PC-3 (cell line): ENCODE results near the gene CELF2. TPM values are rescaled to one million over a fixed set of nuclear protein-coding genes. Genes with fewer than 3 reads are reported as not detected.
A peak's percentile ranks its signal among the peaks of the same experiment; 100 is the strongest.

ENCODE experiments used
- ATAC-seq: fragments of 200-7000 bp; cut with Tn5 transposase; 2 replicates; pipeline ENCODE4 v1.9.1; 2020; ENCODE audit warnings: mild to moderate bottlenecking, moderate library complexity
- BruUV-seq: library from RNA; stranded (reverse); fragments of 400-500 nt; replicated peaks from 2 replicates; lab custom pipeline; 2021; lab: Mats Ljungman, UMichigan
- CTCF ChIA-PET: fragments of 300-600 bp; sonication (Branson Sonifier 250); formaldehyde crosslinking; loops from one replicate; lab custom pipeline; 2022; ENCODE audit warnings: antibody characterized with exemption; lab: Charles Lee
- POLR2A ChIA-PET: fragments of 300-600 bp; sonication (Branson Sonifier 250); formaldehyde crosslinking; loops from one replicate; lab custom pipeline; 2022; ENCODE audit warnings: antibody characterized with exemption; ENCODE audit not compliant: unreplicated experiment; lab: Charles Lee
- DNase-seq: peaks from one replicate; pipeline ENCODE4 v3.0.0-alpha.2; 2015
- H2AFZ ChIP-seq: fragments of 300-600 bp; sonication (generic); 2 replicates; pipeline ENCODE4 v1.6.0; 2016; ENCODE audit warnings: antibody characterized with exemption, low read length
- H3F3A ChIP-seq: fragments of 300-600 bp; sonication (generic); one replicate; pipeline ENCODE4 v1.6.0; 2017; ENCODE audit warnings: antibody characterized with exemption, low read length, control low read depth, mild to moderate bottlenecking; ENCODE audit not compliant: unreplicated experiment
- H3K27ac ChIP-seq: fragments of 300-600 bp; sonication (generic); 2 replicates; pipeline ENCODE4 v1.5.1; 2016; ENCODE audit warnings: mild to moderate bottlenecking, low read length
- H3K27me3 ChIP-seq: fragments of 300-600 bp; sonication (generic); 2 replicates; pipeline ENCODE4 v1.6.1; 2016; ENCODE audit warnings: low read length, mixed read lengths
- H3K36me3 ChIP-seq: fragments of 300-600 bp; sonication (generic); 2 replicates; pipeline ENCODE4 v1.6.1; 2016; ENCODE audit warnings: low read depth, mixed run types, low read length, mixed read lengths
- H3K4me1 ChIP-seq: fragments of 300-600 bp; sonication (generic); 2 replicates; pipeline ENCODE4 v1.5.1; 2016; ENCODE audit warnings: low read length; ENCODE audit not compliant: insufficient read depth
- H3K4me2 ChIP-seq: fragments of 300-600 bp; sonication (generic); 2 replicates; pipeline ENCODE4 v1.6.0; 2016; ENCODE audit warnings: low read length
- H3K4me3 ChIP-seq: fragments of 300-600 bp; sonication (generic); 2 replicates; pipeline ENCODE4 v1.5.1; 2016; ENCODE audit warnings: mild to moderate bottlenecking, low read length, mixed read lengths
- H3K79me2 ChIP-seq: fragments of 300-600 bp; sonication (generic); 2 replicates; pipeline ENCODE4 v1.6.1; 2017; ENCODE audit warnings: low read length, mixed read lengths
- H3K9ac ChIP-seq: fragments of 300-600 bp; sonication (generic); 2 replicates; pipeline ENCODE4 v1.6.0; 2016; ENCODE audit warnings: mild to moderate bottlenecking, low read length
- H3K9me2 ChIP-seq: fragments of 300-600 bp; sonication (generic); replicated peaks from 2 replicates; pipeline ENCODE4 v1.6.1; 2016; ENCODE audit warnings: mixed run types, low read length, mixed read lengths
- H3K9me3 ChIP-seq: fragments of 300-600 bp; sonication (generic); 2 replicates; pipeline ENCODE4 v1.6.1; 2016; ENCODE audit warnings: low read length, mixed read lengths
- H4K20me1 ChIP-seq: fragments of 300-600 bp; sonication (generic); 2 replicates; pipeline ENCODE4 v1.6.1; 2016; ENCODE audit warnings: low read length, mixed read lengths
- EZH2 ChIP-seq: fragments of 300-600 bp; sonication (generic); IDR thresholded peaks from one replicate; pipeline ENCODE4 v1.6.1; 2017; ENCODE audit warnings: antibody characterized with exemption, mild to moderate bottlenecking, low read length; ENCODE audit not compliant: unreplicated experiment
- EZH2phosphoT487 ChIP-seq: fragments of 300-600 bp; sonication (generic); IDR thresholded peaks from 2 replicates; pipeline ENCODE4 v1.6.1; 2018; ENCODE audit warnings: mild to moderate bottlenecking, antibody characterized with exemption, low read length, borderline replicate concordance
- intact Hi-C: fragments of 100-400 bp; cut with micrococcal nuclease; formaldehyde crosslinking; loops from 2 replicates; pipeline ENCODE4 v1.9.0; 2023
- total RNA-seq: library from RNA; depleted of rRNA; stranded (reverse); fragments of >200 nt; gene quantifications from 2 replicates; pipeline ENCODE4 v1.2.3, GENCODE V29; 2014
- TF ChIP-seq, protein P1 (sequence below): fragments of 300-600 bp; sonication (generic); conservative IDR thresholded peaks from 2 replicates; pipeline ENCODE4 v1.5.1; 2017; ENCODE audit warnings: antibody characterized with exemption, low read depth, mild to moderate bottlenecking, low read length

Gene CELF2
- total RNA-seq, 1 experiment from 2014 or later = not detected

DNA sequence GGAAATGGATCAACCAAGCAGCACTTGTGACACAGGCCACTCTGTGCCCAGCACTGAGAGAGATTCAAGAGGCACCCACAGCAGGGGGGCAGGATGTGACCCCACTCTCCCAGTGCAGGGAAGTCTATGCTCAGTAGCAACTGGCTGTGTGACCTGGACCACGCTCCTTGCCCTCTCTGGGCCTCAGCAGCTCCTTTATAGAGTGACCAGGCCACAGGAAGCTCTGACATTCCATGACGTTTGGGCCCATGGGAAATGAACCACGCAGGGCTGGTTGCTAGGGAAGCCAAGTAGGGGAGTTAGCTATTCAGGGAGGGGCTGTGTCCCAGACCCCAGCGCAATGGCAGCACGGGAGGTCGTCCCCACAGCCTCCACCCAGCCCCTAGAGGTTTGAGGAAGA lies 361.2 kb downstream of the CELF2 start:
- Histone ChIP-seq H3K36me3 (no peaks in the 10 kb centered on the region), H2AFZ (no peak overlapping the region), H3F3A (no peaks in the 10 kb centered on the region), H3K4me3 (no peak overlapping the region), H3K4me2 (no peak overlapping the region), H3K9me3 (no peaks in the 10 kb centered on the region), H3K79me2 (no peaks in the 10 kb centered on the region), H3K4me1 (no peaks in the 10 kb centered on the region), H3K27me3 (no peaks in the 10 kb centered on the region), H3K27ac (no peak overlapping the region), H3K9me2 (no peaks in the 10 kb centered on the region), H4K20me1 (no peaks in the 10 kb centered on the region), H3K9ac (no peak overlapping the region)
- no peak for ATAC-seq
- no TSS peak for BruUV-seq
- TF ChIP-seq EZH2phosphoT487 = no peak
- TF ChIP-seq, protein P1, sequence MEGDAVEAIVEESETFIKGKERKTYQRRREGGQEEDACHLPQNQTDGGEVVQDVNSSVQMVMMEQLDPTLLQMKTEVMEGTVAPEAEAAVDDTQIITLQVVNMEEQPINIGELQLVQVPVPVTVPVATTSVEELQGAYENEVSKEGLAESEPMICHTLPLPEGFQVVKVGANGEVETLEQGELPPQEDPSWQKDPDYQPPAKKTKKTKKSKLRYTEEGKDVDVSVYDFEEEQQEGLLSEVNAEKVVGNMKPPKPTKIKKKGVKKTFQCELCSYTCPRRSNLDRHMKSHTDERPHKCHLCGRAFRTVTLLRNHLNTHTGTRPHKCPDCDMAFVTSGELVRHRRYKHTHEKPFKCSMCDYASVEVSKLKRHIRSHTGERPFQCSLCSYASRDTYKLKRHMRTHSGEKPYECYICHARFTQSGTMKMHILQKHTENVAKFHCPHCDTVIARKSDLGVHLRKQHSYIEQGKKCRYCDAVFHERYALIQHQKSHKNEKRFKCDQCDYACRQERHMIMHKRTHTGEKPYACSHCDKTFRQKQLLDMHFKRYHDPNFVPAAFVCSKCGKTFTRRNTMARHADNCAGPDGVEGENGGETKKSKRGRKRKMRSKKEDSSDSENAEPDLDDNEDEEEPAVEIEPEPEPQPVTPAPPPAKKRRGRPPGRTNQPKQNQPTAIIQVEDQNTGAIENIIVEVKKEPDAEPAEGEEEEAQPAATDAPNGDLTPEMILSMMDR = no peak
- TF ChIP-seq EZH2 = no peak
- ChIA-PET CTCF (no interaction called here), POLR2A (no interaction called here)
- intact Hi-C loops = no loop called here
- no peak for DNase-seq

DNA sequence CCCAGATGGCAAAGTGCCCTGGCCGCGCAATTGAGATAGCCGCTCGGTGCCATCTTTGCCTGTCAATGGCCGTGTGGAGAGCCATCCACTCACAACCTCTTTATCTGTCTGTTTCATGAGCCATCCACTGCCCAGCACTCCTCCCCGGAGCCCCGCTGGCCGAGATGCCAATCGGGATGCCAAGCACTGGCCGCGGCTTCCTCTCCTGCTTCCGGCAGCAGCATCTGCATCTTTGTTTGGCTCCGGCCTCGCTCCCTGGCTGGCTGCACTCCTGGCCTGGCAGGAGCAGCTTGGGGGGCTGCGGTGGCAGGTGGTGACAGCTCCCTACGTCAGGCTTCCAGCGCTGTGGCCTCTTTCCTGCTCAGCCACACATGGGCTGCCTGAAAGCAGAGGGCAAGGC lies 362.1 kb downstream of the CELF2 start:
- POLR2A ChIA-PET = no interaction called here
- CTCF ChIA-PET = no interaction called here
- no peaks in the 10 kb centered on the region for H3K27me3 ChIP-seq
- no peak overlapping the region for H3K27ac ChIP-seq
- no peak overlapping the region for H3K4me2 ChIP-seq
- no peaks in the 10 kb centered on the region for H3F3A ChIP-seq
- H3K9me2 ChIP-seq = no peaks in the 10 kb centered on the region
- no peak overlapping the region for H3K9ac ChIP-seq
- TF ChIP-seq EZH2phosphoT487 (no peak), EZH2 (no peak)
- TF ChIP-seq, protein P1 = no peak
- H3K4me1 ChIP-seq = no peaks in the 10 kb centered on the region
- DNase-seq (no peak), ATAC-seq (no peak)
- no peak overlapping the region for H3K4me3 ChIP-seq
- intact Hi-C loops = no loop called here
- no peaks in the 10 kb centered on the region for H3K36me3 ChIP-seq
- no peaks in the 10 kb centered on the region for H4K20me1 ChIP-seq
- no TSS peak for BruUV-seq
- H3K9me3 ChIP-seq = no peaks in the 10 kb centered on the region
- H3K79me2 ChIP-seq = no peaks in the 10 kb centered on the region
- no peak overlapping the region for H2AFZ ChIP-seq

DNA sequence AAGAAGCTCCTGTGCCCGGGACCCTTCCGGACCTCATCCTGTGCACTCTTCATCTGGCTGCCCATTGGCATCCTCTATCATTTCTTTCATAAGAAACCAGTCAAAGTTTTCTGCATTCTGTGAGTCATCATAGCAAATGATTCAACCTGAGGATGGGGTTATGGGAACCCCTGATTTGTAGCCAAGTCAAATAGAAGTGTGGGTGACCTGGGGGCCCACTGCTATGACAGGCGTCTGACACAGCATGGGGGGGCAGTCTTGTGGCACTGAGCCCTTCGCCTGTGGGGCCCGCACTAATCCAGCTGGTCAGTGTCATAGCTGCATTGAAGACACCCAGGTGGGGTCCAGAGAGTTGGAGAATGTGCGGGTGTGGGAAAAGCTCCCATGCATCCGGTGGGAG lies 363.4 kb downstream of the CELF2 start:
- Histone ChIP-seq H3K9ac (no peak overlapping the region), H3K9me3 (no peaks in the 10 kb centered on the region), H3K4me3 (no peak overlapping the region), H3K4me2 (no peak overlapping the region), H3K9me2 (no peaks in the 10 kb centered on the region), H3K27ac (no peak overlapping the region), H3K4me1 (no peaks in the 10 kb centered on the region), H3F3A (no peaks in the 10 kb centered on the region), H4K20me1 (no peaks in the 10 kb centered on the region), H2AFZ (no peak overlapping the region), H3K27me3 (peaks cover 1% of the 10 kb centered on the region; the same call in 1 of the 2 replicates), H3K36me3 (no peaks in the 10 kb centered on the region), H3K79me2 (no peaks in the 10 kb centered on the region)
- ChIA-PET POLR2A (no interaction called here), CTCF (no interaction called here)
- no peak for TF ChIP-seq EZH2
- no peak for TF ChIP-seq EZH2phosphoT487
- TF ChIP-seq, protein P1 = no peak
- no TSS peak for BruUV-seq
- no peak for ATAC-seq
- peak; percentile 22 for DNase-seq
- intact Hi-C loops = no loop called here
